KOPT-K1 (cell line): ENCODE data around the gene CIROP.

Source experiments
- H3K27ac ChIP-seq: fragments of 200-600 bp; sonication (generic); 2 replicates; pipeline ENCODE4 v1.5.1; 2016; ENCODE audit warnings: antibody characterized with exemption, mild to moderate bottlenecking, low read depth, low read length; ENCODE audit not compliant: poor library complexity, severe bottlenecking
- H3K36me3 ChIP-seq: fragments of 200-600 bp; sonication (generic); 2 replicates; pipeline ENCODE4 v1.5.1; 2017; ENCODE audit warnings: antibody characterized with exemption, mild to moderate bottlenecking, low read length, moderate library complexity; ENCODE audit not compliant: insufficient read depth
- H3K9me3 ChIP-seq: fragments of 200-600 bp; sonication (generic); 2 replicates; pipeline ENCODE4 v1.5.1; 2017; ENCODE audit warnings: antibody characterized with exemption, low read length, mild to moderate bottlenecking; ENCODE audit not compliant: insufficient read depth, poor library complexity, severe bottlenecking

The CIROP gene

GRCh38 chr14:23137813-23138535, 33.2 kb upstream of the CIROP start:
- Histone ChIP-seq H3K27ac (no peak overlapping the region), H3K9me3 (no peaks in the 10 kb centered on the region), H3K36me3 (no peaks in the 10 kb centered on the region)

- Histone ChIP-seq H3K9me3 (no peaks in the 10 kb centered on the region), H3K36me3 (no peaks in the 10 kb centered on the region), H3K27ac (no peak overlapping the region)
These were observed 32.5 kb upstream of the CIROP start for GRCh38 chr14:23137192-23137812.

- H3K27ac ChIP-seq = no peak overlapping the region
- H3K36me3 ChIP-seq = no peaks in the 10 kb centered on the region
- no peaks in the 10 kb centered on the region for H3K9me3 ChIP-seq
These were observed 31.9 kb upstream of the CIROP start for GRCh38 chr14:23136566-23137133.

- Histone ChIP-seq H3K9me3 (no peaks in the 10 kb centered on the region), H3K36me3 (no peaks in the 10 kb centered on the region), H3K27ac (no peak overlapping the region)
These were observed 28.2 kb upstream of the CIROP start for GRCh38 chr14:23132970-23133369.

GRCh38 chr14:23131482-23131881, 26.7 kb upstream of the CIROP start:
- H3K36me3 ChIP-seq = no peaks in the 10 kb centered on the region
- H3K27ac ChIP-seq = no peak overlapping the region
- no peaks in the 10 kb centered on the region for H3K9me3 ChIP-seq

GRCh38 chr14:23130871-23131270, 26.1 kb upstream of the CIROP start:
- H3K36me3 ChIP-seq = no peaks in the 10 kb centered on the region
- no peaks in the 10 kb centered on the region for H3K9me3 ChIP-seq
- H3K27ac ChIP-seq = no peak overlapping the region

GRCh38 chr14:23129759-23130316, 25.0 kb upstream of the CIROP start:
- H3K9me3 ChIP-seq = no peaks in the 10 kb centered on the region
- H3K36me3 ChIP-seq = no peaks in the 10 kb centered on the region
- H3K27ac ChIP-seq = no peak overlapping the region

- no peaks in the 10 kb centered on the region for H3K36me3 ChIP-seq
- no peak overlapping the region for H3K27ac ChIP-seq
- H3K9me3 ChIP-seq = no peaks in the 10 kb centered on the region
These were observed 24.4 kb upstream of the CIROP start for GRCh38 chr14:23128969-23129758.

GRCh38 chr14:23127861-23128260, 23.1 kb upstream of the CIROP start:
- no peak overlapping the region for H3K27ac ChIP-seq
- H3K36me3 ChIP-seq = no peaks in the 10 kb centered on the region
- H3K9me3 ChIP-seq = no peaks in the 10 kb centered on the region

GRCh38 chr14:23126548-23127278, 21.9 kb upstream of the CIROP start:
- H3K9me3 ChIP-seq = no peaks in the 10 kb centered on the region
- H3K36me3 ChIP-seq = no peaks in the 10 kb centered on the region
- no peak overlapping the region for H3K27ac ChIP-seq

GRCh38 chr14:23125933-23126524, 21.2 kb upstream of the CIROP start:
- Histone ChIP-seq H3K9me3 (no peaks in the 10 kb centered on the region), H3K27ac (no peak overlapping the region), H3K36me3 (no peaks in the 10 kb centered on the region)

GRCh38 chr14:23125011-23125410, 20.2 kb upstream of the CIROP start:
- no peaks in the 10 kb centered on the region for H3K9me3 ChIP-seq
- no peak overlapping the region for H3K27ac ChIP-seq
- H3K36me3 ChIP-seq = no peaks in the 10 kb centered on the region

GRCh38 chr14:23124337-23124954, 19.7 kb upstream of the CIROP start:
- H3K36me3 ChIP-seq = no peaks in the 10 kb centered on the region
- H3K27ac ChIP-seq = no peak overlapping the region
- H3K9me3 ChIP-seq = no peaks in the 10 kb centered on the region

- H3K9me3 ChIP-seq = no peaks in the 10 kb centered on the region
- H3K27ac ChIP-seq = no peak overlapping the region
- no peaks in the 10 kb centered on the region for H3K36me3 ChIP-seq
These were observed 18.6 kb upstream of the CIROP start for GRCh38 chr14:23123419-23123818.
